Activated naive CD8-positive, alpha-beta T cell (primary cell): ENCODE data around the gene HDAC7.
"Not testable (repeated sequence)": the region's sequence is repeated elsewhere in the genome, so short reads cannot be mapped to it uniquely, and the experiment has no call there.

Experiments
- H3K27ac Mint-ChIP-seq: one replicate; pipeline ENCODE4 v1.8.0; 2021; ENCODE audit warnings: mixed read lengths
- H3K27me3 Mint-ChIP-seq: one replicate; pipeline ENCODE4 v1.8.0; 2021; ENCODE audit warnings: mixed read lengths
- H3K36me3 Mint-ChIP-seq: one replicate; pipeline ENCODE4 v1.8.0; 2021; ENCODE audit warnings: mixed read lengths
- H3K4me1 Mint-ChIP-seq: one replicate; pipeline ENCODE4 v1.8.0; 2021; ENCODE audit warnings: low read depth, mixed read lengths
- H3K4me3 Mint-ChIP-seq: one replicate; pipeline ENCODE4 v1.8.0; 2021; ENCODE audit warnings: mild to moderate bottlenecking, mixed read lengths
- H3K9me3 Mint-ChIP-seq: one replicate; pipeline ENCODE4 v1.8.0; 2021; ENCODE audit warnings: low read depth, mixed read lengths

The HDAC7 gene

GRCh38 chr12:47855502-47855901, 35.8 kb upstream of the HDAC7 start:
- H3K27ac Mint-ChIP-seq: no peak overlapping the region
- peaks cover 2% of the 10 kb centered on the region for H3K36me3 Mint-ChIP-seq
- no peaks in the 10 kb centered on the region for H3K27me3 Mint-ChIP-seq
- H3K4me1 Mint-ChIP-seq: peaks cover 11% of the 10 kb centered on the region
- no peak overlapping the region for H3K4me3 Mint-ChIP-seq
- no peaks in the 10 kb centered on the region for H3K9me3 Mint-ChIP-seq

GRCh38 chr12:47854531-47854930, 34.8 kb upstream of the HDAC7 start:
- Mint-ChIP-seq H3K4me3 (no peak overlapping the region), H3K27ac (no peak overlapping the region), H3K27me3 (no peaks in the 10 kb centered on the region), H3K9me3 (no peaks in the 10 kb centered on the region), H3K36me3 (peaks cover 3% of the 10 kb centered on the region), H3K4me1 (peaks cover 4% of the 10 kb centered on the region)

- H3K4me3 Mint-ChIP-seq: no peak overlapping the region
- peaks cover 3% of the 10 kb centered on the region for H3K36me3 Mint-ChIP-seq
- H3K27ac Mint-ChIP-seq: no peak overlapping the region
- no peaks in the 10 kb centered on the region for H3K4me1 Mint-ChIP-seq
- H3K9me3 Mint-ChIP-seq: no peaks in the 10 kb centered on the region
- no peaks in the 10 kb centered on the region for H3K27me3 Mint-ChIP-seq
Measured at GRCh38 chr12:47852096-47852571, 32.4 kb upstream of the HDAC7 start.

- H3K36me3 Mint-ChIP-seq: peaks cover 3% of the 10 kb centered on the region
- no peaks in the 10 kb centered on the region for H3K9me3 Mint-ChIP-seq
- H3K27ac Mint-ChIP-seq: no peak overlapping the region
- H3K4me3 Mint-ChIP-seq: no peak overlapping the region
- H3K27me3 Mint-ChIP-seq: no peaks in the 10 kb centered on the region
- no peaks in the 10 kb centered on the region for H3K4me1 Mint-ChIP-seq
Measured at GRCh38 chr12:47851303-47851952, 31.7 kb upstream of the HDAC7 start.

- H3K27ac Mint-ChIP-seq: no peak overlapping the region
- no peak overlapping the region for H3K4me3 Mint-ChIP-seq
- H3K27me3 Mint-ChIP-seq: no peaks in the 10 kb centered on the region
- peaks cover 3% of the 10 kb centered on the region for H3K36me3 Mint-ChIP-seq
- H3K9me3 Mint-ChIP-seq: no peaks in the 10 kb centered on the region
- H3K4me1 Mint-ChIP-seq: no peaks in the 10 kb centered on the region
Measured at GRCh38 chr12:47850153-47851084, 30.7 kb upstream of the HDAC7 start.

- H3K4me3 Mint-ChIP-seq: no peak overlapping the region
- H3K36me3 Mint-ChIP-seq: peaks cover 5% of the 10 kb centered on the region
- H3K4me1 Mint-ChIP-seq: no peaks in the 10 kb centered on the region
- H3K27ac Mint-ChIP-seq: no peak overlapping the region
- H3K9me3 Mint-ChIP-seq: no peaks in the 10 kb centered on the region
- H3K27me3 Mint-ChIP-seq: no peaks in the 10 kb centered on the region
Measured at GRCh38 chr12:47849261-47849660, 29.6 kb upstream of the HDAC7 start.

- H3K36me3 Mint-ChIP-seq: peaks cover 5% of the 10 kb centered on the region
- no peaks in the 10 kb centered on the region for H3K4me1 Mint-ChIP-seq
- no peak overlapping the region for H3K4me3 Mint-ChIP-seq
- no peaks in the 10 kb centered on the region for H3K9me3 Mint-ChIP-seq
- no peaks in the 10 kb centered on the region for H3K27me3 Mint-ChIP-seq
- no peak overlapping the region for H3K27ac Mint-ChIP-seq
Measured at GRCh38 chr12:47848853-47849252, 29.1 kb upstream of the HDAC7 start.

GRCh38 chr12:47846294-47846996, 26.7 kb upstream of the HDAC7 start:
- Mint-ChIP-seq H3K27me3 (no peaks in the 10 kb centered on the region), H3K36me3 (peaks cover 5% of the 10 kb centered on the region), H3K4me3 (no peak overlapping the region), H3K4me1 (no peaks in the 10 kb centered on the region), H3K9me3 (no peaks in the 10 kb centered on the region), H3K27ac (no peak overlapping the region)

GRCh38 chr12:47845081-47845480, 25.4 kb upstream of the HDAC7 start:
- Mint-ChIP-seq H3K27ac (no peak overlapping the region), H3K9me3 (no peaks in the 10 kb centered on the region), H3K4me3 (no peak overlapping the region), H3K4me1 (no peaks in the 10 kb centered on the region), H3K27me3 (no peaks in the 10 kb centered on the region), H3K36me3 (peaks cover 3% of the 10 kb centered on the region)

GRCh38 chr12:47844264-47845019, 24.7 kb upstream of the HDAC7 start:
- H3K27me3 Mint-ChIP-seq: no peaks in the 10 kb centered on the region
- H3K4me3 Mint-ChIP-seq: no peak overlapping the region
- H3K9me3 Mint-ChIP-seq: no peaks in the 10 kb centered on the region
- H3K36me3 Mint-ChIP-seq: peaks cover 2% of the 10 kb centered on the region
- H3K4me1 Mint-ChIP-seq: no peaks in the 10 kb centered on the region
- no peak overlapping the region for H3K27ac Mint-ChIP-seq

GRCh38 chr12:47843226-47843980, 23.7 kb upstream of the HDAC7 start:
- no peaks in the 10 kb centered on the region for H3K27me3 Mint-ChIP-seq
- peaks cover 2% of the 10 kb centered on the region for H3K36me3 Mint-ChIP-seq
- no peak overlapping the region for H3K4me3 Mint-ChIP-seq
- H3K9me3 Mint-ChIP-seq: no peaks in the 10 kb centered on the region
- no peak overlapping the region for H3K27ac Mint-ChIP-seq
- H3K4me1 Mint-ChIP-seq: peaks cover 2% of the 10 kb centered on the region

- H3K36me3 Mint-ChIP-seq, H3K4me1 Mint-ChIP-seq, H3K4me3 Mint-ChIP-seq, H3K9me3 Mint-ChIP-seq, H3K27ac Mint-ChIP-seq, H3K27me3 Mint-ChIP-seq: not testable (repeated sequence)
Measured at GRCh38 chr12:47842543-47842942, 22.8 kb upstream of the HDAC7 start.

- H3K36me3 Mint-ChIP-seq: peaks cover 2% of the 10 kb centered on the region
- H3K9me3 Mint-ChIP-seq: no peaks in the 10 kb centered on the region
- H3K27ac Mint-ChIP-seq: no peak overlapping the region
- H3K27me3 Mint-ChIP-seq: no peaks in the 10 kb centered on the region
- H3K4me3 Mint-ChIP-seq: no peak overlapping the region
- peaks cover 16% of the 10 kb centered on the region for H3K4me1 Mint-ChIP-seq
Measured at GRCh38 chr12:47841910-47842309, 22.2 kb upstream of the HDAC7 start.

- Mint-ChIP-seq H3K36me3 (peaks cover 2% of the 10 kb centered on the region), H3K27ac (no peak overlapping the region), H3K4me3 (no peak overlapping the region), H3K27me3 (no peaks in the 10 kb centered on the region), H3K9me3 (no peaks in the 10 kb centered on the region), H3K4me1 (peaks cover 20% of the 10 kb centered on the region)
Measured at GRCh38 chr12:47841501-47841900, 21.8 kb upstream of the HDAC7 start.
